Chondrocyte (in vitro differentiated cells): ENCODE results near the gene IL27RA. TPM values are rescaled to one million over a fixed set of nuclear protein-coding genes. Genes with fewer than 3 reads are reported as not detected.
"Not testable (repeated sequence)": the region's sequence is repeated elsewhere in the genome, so short reads cannot be mapped to it uniquely, and the experiment has no call there.

Source experiments
- DNase-seq: peaks from one replicate; pipeline ENCODE4 v3.0.0; 2021; ENCODE audit warnings: mixed read lengths, low spot score
- H3K27ac Mint-ChIP-seq: one replicate; pipeline ENCODE4 v1.8.0; 2021; ENCODE audit warnings: mild to moderate bottlenecking, moderate library complexity, mixed read lengths; ENCODE audit not compliant: unreplicated experiment
- H3K27me3 Mint-ChIP-seq: 2 replicates; pipeline ENCODE4 v1.8.0; 2021; ENCODE audit warnings: low read depth, mixed read lengths
- H3K36me3 Mint-ChIP-seq: 2 replicates; pipeline ENCODE4 v1.8.0; 2021; ENCODE audit warnings: low read depth, mixed read lengths
- H3K4me1 Mint-ChIP-seq: 2 replicates; pipeline ENCODE4 v1.8.0; 2021; ENCODE audit warnings: low read depth, mild to moderate bottlenecking, mixed read lengths
- H3K4me3 Mint-ChIP-seq: one replicate; pipeline ENCODE4 v1.8.0; 2021; ENCODE audit warnings: mild to moderate bottlenecking, moderate library complexity, mixed read lengths; ENCODE audit not compliant: unreplicated experiment
- H3K9me3 Mint-ChIP-seq: 2 replicates; pipeline ENCODE4 v1.8.0; 2021; ENCODE audit warnings: low read depth, mixed read lengths
- total RNA-seq: library from RNA; stranded (reverse); gene quantifications from 3 replicates; pipeline ENCODE4 v1.2.1, GENCODE V29; 2021
- TF ChIP-seq, protein P1 (sequence below): fragments of 200-600 bp; sonication (generic); IDR thresholded peaks from 2 replicates; pipeline ENCODE4 v1.5.0; 2021; ENCODE audit warnings: antibody characterized with exemption, mild to moderate bottlenecking, moderate library complexity

Gene IL27RA
- total RNA-seq, 1 donor from 2014 or later = 3.0 TPM

GRCh38 chr19:14021474-14021873, 10.1 kb upstream of the IL27RA start:
- Mint-ChIP-seq H3K4me3 (no peak overlapping the region), H3K27ac (no peak overlapping the region), H3K9me3 (no peaks in the 10 kb centered on the region), H3K27me3 (no peaks in the 10 kb centered on the region), H3K4me1 (peaks cover 6% of the 10 kb centered on the region), H3K36me3 (no peaks in the 10 kb centered on the region)
- TF ChIP-seq, protein P1, sequence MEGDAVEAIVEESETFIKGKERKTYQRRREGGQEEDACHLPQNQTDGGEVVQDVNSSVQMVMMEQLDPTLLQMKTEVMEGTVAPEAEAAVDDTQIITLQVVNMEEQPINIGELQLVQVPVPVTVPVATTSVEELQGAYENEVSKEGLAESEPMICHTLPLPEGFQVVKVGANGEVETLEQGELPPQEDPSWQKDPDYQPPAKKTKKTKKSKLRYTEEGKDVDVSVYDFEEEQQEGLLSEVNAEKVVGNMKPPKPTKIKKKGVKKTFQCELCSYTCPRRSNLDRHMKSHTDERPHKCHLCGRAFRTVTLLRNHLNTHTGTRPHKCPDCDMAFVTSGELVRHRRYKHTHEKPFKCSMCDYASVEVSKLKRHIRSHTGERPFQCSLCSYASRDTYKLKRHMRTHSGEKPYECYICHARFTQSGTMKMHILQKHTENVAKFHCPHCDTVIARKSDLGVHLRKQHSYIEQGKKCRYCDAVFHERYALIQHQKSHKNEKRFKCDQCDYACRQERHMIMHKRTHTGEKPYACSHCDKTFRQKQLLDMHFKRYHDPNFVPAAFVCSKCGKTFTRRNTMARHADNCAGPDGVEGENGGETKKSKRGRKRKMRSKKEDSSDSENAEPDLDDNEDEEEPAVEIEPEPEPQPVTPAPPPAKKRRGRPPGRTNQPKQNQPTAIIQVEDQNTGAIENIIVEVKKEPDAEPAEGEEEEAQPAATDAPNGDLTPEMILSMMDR = no peak
- DNase-seq = no peak

GRCh38 chr19:14022469-14022868, 9.1 kb upstream of the IL27RA start:
- H3K4me3 Mint-ChIP-seq = no peak overlapping the region
- H3K27me3 Mint-ChIP-seq = no peaks in the 10 kb centered on the region
- no peak for DNase-seq
- TF ChIP-seq, protein P1 = no peak
- H3K27ac Mint-ChIP-seq = no peak overlapping the region
- H3K4me1 Mint-ChIP-seq = peaks cover 6% of the 10 kb centered on the region
- no peaks in the 10 kb centered on the region for H3K9me3 Mint-ChIP-seq
- H3K36me3 Mint-ChIP-seq = no peaks in the 10 kb centered on the region

DNA sequence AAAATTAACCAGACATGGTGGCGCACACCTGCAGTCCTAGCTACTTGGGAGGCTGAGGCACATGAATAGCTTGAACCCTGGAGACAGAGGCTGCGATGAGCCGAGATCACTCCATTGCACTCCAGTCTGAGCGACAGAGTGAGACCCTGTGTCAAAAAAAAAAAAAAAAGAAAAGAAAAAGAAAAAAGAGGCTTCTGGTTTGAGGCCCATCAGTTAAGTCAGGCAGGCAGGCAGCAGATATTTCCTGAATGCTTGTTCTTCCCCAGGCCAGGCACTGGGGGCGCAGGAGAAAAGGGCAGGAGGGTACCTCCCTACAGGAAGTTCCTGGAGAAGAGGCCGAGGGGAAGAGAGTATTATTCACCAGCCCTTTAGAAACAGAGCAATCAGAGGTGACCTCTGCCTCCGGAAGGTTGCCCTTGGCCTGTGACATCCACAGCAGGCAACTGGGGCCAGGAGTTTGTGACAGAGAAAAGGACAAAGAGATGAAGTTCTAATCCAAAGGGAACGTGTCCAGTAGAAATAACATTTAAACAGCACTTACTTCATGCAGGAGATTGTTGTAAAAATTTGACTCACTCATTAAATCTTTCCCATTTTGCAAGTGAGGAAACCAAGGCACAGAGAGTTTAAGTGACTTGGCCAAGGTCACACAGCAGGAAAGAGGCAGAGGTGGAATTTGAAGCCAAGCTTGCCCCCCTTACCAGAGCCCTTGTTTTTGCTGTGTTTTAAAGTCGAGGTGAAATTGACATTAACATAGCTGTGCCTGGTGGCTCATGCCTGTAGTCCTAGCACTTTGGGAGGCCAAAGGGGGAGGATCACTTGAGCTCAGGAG, 7.9 kb upstream of the IL27RA start:
- H3K4me1 Mint-ChIP-seq = peaks cover 6% of the 10 kb centered on the region
- no peak for DNase-seq
- peak overlapping the region; percentile 62 for H3K27ac Mint-ChIP-seq
- H3K36me3 Mint-ChIP-seq = no peaks in the 10 kb centered on the region
- no peaks in the 10 kb centered on the region for H3K9me3 Mint-ChIP-seq
- TF ChIP-seq, protein P1 = peak; percentile 72
- no peak overlapping the region for H3K4me3 Mint-ChIP-seq
- peaks cover 4% of the 10 kb centered on the region for H3K27me3 Mint-ChIP-seq

DNA sequence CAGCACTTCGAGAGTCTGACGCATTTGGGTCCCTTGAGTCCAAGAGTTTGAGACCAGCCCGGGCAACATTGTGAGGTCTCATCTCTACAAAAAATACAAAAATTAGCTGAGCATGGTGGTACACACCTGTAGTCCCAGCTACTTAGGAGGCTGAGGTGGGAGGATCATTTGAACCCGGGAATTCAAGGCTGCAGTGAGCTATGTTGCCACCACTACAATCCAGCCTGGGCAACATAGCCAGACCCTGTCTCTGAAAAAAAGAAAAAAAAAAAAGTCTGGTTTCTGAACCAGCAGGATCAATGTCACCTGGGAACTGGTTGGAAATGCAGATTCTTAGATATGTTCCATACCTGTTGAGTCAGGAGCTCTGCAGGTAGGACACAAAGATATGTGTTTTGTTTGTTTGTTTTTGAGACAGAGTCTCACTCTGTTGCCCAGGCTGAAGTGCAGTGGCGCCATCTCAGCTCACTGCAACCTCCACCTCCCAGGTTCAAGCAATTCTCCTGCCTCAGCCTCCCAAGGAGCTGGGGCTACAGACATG, 4.8 kb upstream of the IL27RA start:
- not testable (repeated sequence) for H3K27me3 Mint-ChIP-seq, H3K9me3 Mint-ChIP-seq, H3K27ac Mint-ChIP-seq, H3K4me3 Mint-ChIP-seq, H3K36me3 Mint-ChIP-seq, DNase-seq
- H3K4me1 Mint-ChIP-seq = peaks cover 10% of the 10 kb centered on the region

GRCh38 chr19:14027856-14028450, 3.6 kb upstream of the IL27RA start, which contains the start of gene RLN3:
RLN3 (plus strand) TSS chr19:14028148; CDS start chr19:14028205, 57 bp downstream.
- Mint-ChIP-seq H3K27ac (no peak within 1 kb of the TSS), H3K9me3 (no peaks in the 10 kb centered on the region), H3K4me1 (peaks cover 10% of the 10 kb centered on the region), H3K36me3 (no peaks in the 10 kb centered on the region), H3K4me3 (no peak within 1 kb of the TSS), H3K27me3 (peaks cover 4% of the 10 kb centered on the region)
- no peak for DNase-seq
- TF ChIP-seq, protein P1 = no peak
